Tibial nerve (tissue), 3 donors: ENCODE data around the gene NCOA1.

ENCODE experiments used
- POLR2A ChIP-seq, 2 donors: fragments of 450-650 bp; IDR thresholded peaks; one replicate each; pipeline ENCODE4 v1.6.1; 2017; ENCODE audit warnings: antibody characterized with exemption in 2 of 2, mild to moderate bottlenecking in 2 of 2, moderate library complexity in 2 of 2
- TF ChIP-seq, protein P1 (sequence below), 5 experiments: fragments of 200-600 bp in 3 of 5; fragments of 450-650 bp in 2 of 5; sonication (generic) in 3 of 5; IDR thresholded peaks; one replicate each; pipeline ENCODE4 v1.5.1; 2016 to 2019; ENCODE audit warnings: antibody characterized with exemption in 5 of 5, mild to moderate bottlenecking in 3 of 5, moderate library complexity in 2 of 5

DNA sequence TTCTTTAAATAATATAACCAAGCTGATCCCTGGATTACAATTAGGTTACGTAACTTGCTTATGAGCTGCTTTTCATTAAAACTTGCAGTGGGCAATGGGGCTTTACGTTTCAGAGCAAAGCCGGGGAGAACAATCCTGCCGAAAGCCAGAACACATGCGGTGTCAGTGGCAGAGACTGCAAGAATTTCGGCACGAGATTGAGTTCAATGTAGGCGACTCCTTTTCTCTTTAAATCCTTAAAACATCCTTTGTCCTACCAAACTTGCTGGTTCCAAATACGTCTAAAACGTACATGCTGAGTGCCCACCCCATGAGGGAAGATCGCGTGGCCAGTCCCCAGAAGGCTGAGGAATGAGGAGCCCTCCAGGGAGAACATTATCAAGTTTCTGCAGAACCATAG is 36.8 kb upstream of the NCOA1 start:
- TF ChIP-seq, protein P1, sequence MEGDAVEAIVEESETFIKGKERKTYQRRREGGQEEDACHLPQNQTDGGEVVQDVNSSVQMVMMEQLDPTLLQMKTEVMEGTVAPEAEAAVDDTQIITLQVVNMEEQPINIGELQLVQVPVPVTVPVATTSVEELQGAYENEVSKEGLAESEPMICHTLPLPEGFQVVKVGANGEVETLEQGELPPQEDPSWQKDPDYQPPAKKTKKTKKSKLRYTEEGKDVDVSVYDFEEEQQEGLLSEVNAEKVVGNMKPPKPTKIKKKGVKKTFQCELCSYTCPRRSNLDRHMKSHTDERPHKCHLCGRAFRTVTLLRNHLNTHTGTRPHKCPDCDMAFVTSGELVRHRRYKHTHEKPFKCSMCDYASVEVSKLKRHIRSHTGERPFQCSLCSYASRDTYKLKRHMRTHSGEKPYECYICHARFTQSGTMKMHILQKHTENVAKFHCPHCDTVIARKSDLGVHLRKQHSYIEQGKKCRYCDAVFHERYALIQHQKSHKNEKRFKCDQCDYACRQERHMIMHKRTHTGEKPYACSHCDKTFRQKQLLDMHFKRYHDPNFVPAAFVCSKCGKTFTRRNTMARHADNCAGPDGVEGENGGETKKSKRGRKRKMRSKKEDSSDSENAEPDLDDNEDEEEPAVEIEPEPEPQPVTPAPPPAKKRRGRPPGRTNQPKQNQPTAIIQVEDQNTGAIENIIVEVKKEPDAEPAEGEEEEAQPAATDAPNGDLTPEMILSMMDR (IDR thresholded peaks at IDR 0.05): no peak
- no peak for TF ChIP-seq POLR2A (IDR thresholded peaks at IDR 0.05)
